ENCODE data around the gene ANKRD34A. TPM values are rescaled to one million over a fixed set of nuclear protein-coding genes. Genes with fewer than 3 reads are reported as not detected.

Gene ANKRD34A
- total and polyA plus RNA-seq, 2 donors from 2014 or later = 0.37 to 0.76 TPM

GRCh38 chr1:145996433-145997015 is 32.1 kb upstream of the ANKRD34A start, which contains the start of gene TXNIP:
Gene TXNIP, minus strand, starts transcription at chr1:145996579. Its CDS starts 313 bp downstream, at chr1:145996266.
- DNase-seq (peak; percentile 99 to 100 (median 99)), FAIRE-seq (peak; percentile 75)

GRCh38 chr1:145995964-145996432 is 31.6 kb upstream of the ANKRD34A start:
- no peak for FAIRE-seq
- DNase-seq = peak in 1 of 5 donors; percentile 59
- H3K4me1 ChIP-seq (ENCODE audit: control insufficient read depth in 2 of 3, insufficient read depth in 2 of 3, low read depth in 1 of 3, low read length in 3 of 3) = peaks cover 7 to 16% (median 11%) of the 10 kb centered on the region in 3 donors

More at GRCh38 chr1:145996433-145997015, 32.1 kb upstream of the ANKRD34A start, which contains the start of gene TXNIP:
- no peak for TF ChIP-seq CTCF (IDR thresholded peaks at IDR 0.05; ENCODE audit: borderline replicate concordance, extremely low read depth, insufficient read depth)
- H3K27me3 ChIP-seq (ENCODE audit: control insufficient read depth, insufficient read depth, low read length) = no peaks in the 10 kb centered on the region
- peaks cover 23 to 44% (median 31%) of the 10 kb centered on the region in 3 donors for H3K36me3 ChIP-seq (ENCODE audit: control insufficient read depth in 2 of 3, insufficient read depth in 3 of 3, low read length in 3 of 3)
- peak within 1 kb of the TSS; percentile 94 to 99 for H3K27ac ChIP-seq (ENCODE audit: low read depth in 2 of 2, low read length in 2 of 2)
- peak within 1 kb of the TSS; percentile 90 to 99 (median 99) for H3K4me3 ChIP-seq (ENCODE audit: low read length in 3 of 3)
- peak within 1 kb of the TSS; percentile 91 to 99 (median 98) for H3K9ac ChIP-seq (ENCODE audit: low read length in 3 of 3)
- intact Hi-C loops (cut with DNase I) = no loop called here
- no peaks in the 10 kb centered on the region for H3K9me3 ChIP-seq (ENCODE audit: control insufficient read depth in 2 of 3, insufficient read depth in 1 of 3, low read length in 3 of 3)
- H3K4me1 ChIP-seq (ENCODE audit: control insufficient read depth in 2 of 3, insufficient read depth in 2 of 3, low read depth in 1 of 3, low read length in 3 of 3) = peaks cover 7 to 16% (median 11%) of the 10 kb centered on the region in 3 donors

GRCh38 chr1:145995148-145995881 is 30.9 kb upstream of the ANKRD34A start:
- Histone ChIP-seq H3K4me3 (ENCODE audit: low read length in 3 of 3) (peak overlapping the region; percentile 90 to 99 (median 99)), H3K9me3 (ENCODE audit: control insufficient read depth in 2 of 3, insufficient read depth in 1 of 3, low read length in 3 of 3) (no peaks in the 10 kb centered on the region), H3K27ac (ENCODE audit: low read depth in 2 of 2, low read length in 2 of 2) (peak overlapping the region; percentile 93 to 94), H3K9ac (ENCODE audit: low read length in 3 of 3) (peak overlapping the region; percentile 88 to 99 (median 98)), H3K4me1 (ENCODE audit: control insufficient read depth in 2 of 3, insufficient read depth in 2 of 3, low read depth in 1 of 3, low read length in 3 of 3) (peaks cover 7 to 16% (median 11%) of the 10 kb centered on the region in 3 donors), H3K27me3 (ENCODE audit: control insufficient read depth, insufficient read depth, low read length) (no peaks in the 10 kb centered on the region), H3K36me3 (ENCODE audit: control insufficient read depth in 2 of 3, insufficient read depth in 3 of 3, low read length in 3 of 3) (peaks cover 23 to 44% (median 31%) of the 10 kb centered on the region in 3 donors)
- no peak for FAIRE-seq
- intact Hi-C loops (cut with DNase I) = no loop called here
- no peak for DNase-seq
- TF ChIP-seq CTCF (IDR thresholded peaks at IDR 0.05; ENCODE audit: borderline replicate concordance, extremely low read depth, insufficient read depth) = no peak

More at GRCh38 chr1:145995964-145996432, 31.6 kb upstream of the ANKRD34A start:
- Histone ChIP-seq H3K9me3 (ENCODE audit: control insufficient read depth in 2 of 3, insufficient read depth in 1 of 3, low read length in 3 of 3) (no peaks in the 10 kb centered on the region), H3K36me3 (ENCODE audit: control insufficient read depth in 2 of 3, insufficient read depth in 3 of 3, low read length in 3 of 3) (peaks cover 23 to 44% (median 31%) of the 10 kb centered on the region in 3 donors), H3K4me3 (ENCODE audit: low read length in 3 of 3) (peak overlapping the region; percentile 90 to 99 (median 99)), H3K27ac (ENCODE audit: low read depth in 2 of 2, low read length in 2 of 2) (peak overlapping the region; percentile 93 to 94), H3K9ac (ENCODE audit: low read length in 3 of 3) (peak overlapping the region; percentile 88 to 99 (median 98)), H3K27me3 (ENCODE audit: control insufficient read depth, insufficient read depth, low read length) (no peaks in the 10 kb centered on the region)
- intact Hi-C loops (cut with DNase I) = no loop called here
- no peak for TF ChIP-seq CTCF (IDR thresholded peaks at IDR 0.05; ENCODE audit: borderline replicate concordance, extremely low read depth, insufficient read depth)
